HepG2 (cell line): ENCODE measurements around the gene CD2AP. TPM values are rescaled to one million over a fixed set of nuclear protein-coding genes. Genes with fewer than 3 reads are reported as not detected.

ENCODE experiments used
- ATAC-seq: fragments of 200-7000 bp; cut with Tn5 transposase; 3 replicates; pipeline ENCODE4 v1.9.1; 2020; ENCODE audit warnings: mild to moderate bottlenecking, moderate library complexity
- BruUV-seq: library from RNA; stranded (reverse); fragments of 400-500 nt; replicated peaks from 2 replicates; lab custom pipeline; 2021; lab: Mats Ljungman, UMichigan
- CTCF ChIA-PET: fragments of 300-600 bp; formaldehyde crosslinking; extraction: SDS; loops from one replicate; lab custom pipeline; 2021; ENCODE audit warnings: low total read pairs, inconsistent platforms, low intra/inter-chr PET ratio; lab: Yijun Ruan, JAX
- POLR2A ChIA-PET: fragments of 350-600 bp; sonication (Branson Sonifier 250); formaldehyde crosslinking; loops from one replicate; lab custom pipeline; 2020; ENCODE audit warnings: antibody characterized with exemption, inconsistent platforms; lab: Yijun Ruan, JAX
- DNase-seq: peaks from one replicate; pipeline ENCODE4 v3.0.0-alpha.2; 2015; ENCODE audit warnings: low spot score
- FAIRE-seq: peaks from 3 replicates; lab custom pipeline; 2011; peaks lifted over from hg19 to GRCh38; lab: Jason Lieb, UNC
- H2AFZ ChIP-seq: one replicate; pipeline ENCODE4 v1.6.1; 2011; ENCODE audit warnings: low read length, inconsistent platforms
- H3K27ac ChIP-seq: fragments of 300-600 bp; 3 replicates; pipeline ENCODE4 v1.8.0; 2011; ENCODE audit warnings: mixed run types, mild to moderate bottlenecking, mixed read lengths, low read length, inconsistent platforms; ENCODE audit not compliant: insufficient read depth; ENCODE audit errors: extremely low read length
- H3K27me3 ChIP-seq, 2 experiments: fragments of 200-600 bp in 1 of 2; 2 replicates in 1 of 2; 3 replicates in 1 of 2; pipeline versions ENCODE4 v1.6.0 to v1.8.0; 2011; ENCODE audit warnings: low read length in 2 of 2, mild to moderate bottlenecking in 2 of 2, moderate library complexity in 2 of 2, inconsistent platforms in 1 of 2; ENCODE audit not compliant: insufficient read depth in 2 of 2, control insufficient read depth in 1 of 2
- H3K36me3 ChIP-seq, 2 experiments: fragments of 200-600 bp in 1 of 2; replicated peaks in 1 of 2; 2 replicates in 1 of 2; 3 replicates in 1 of 2; pipeline versions ENCODE4 v1.5.1 to v1.8.0; 2011; ENCODE audit warnings: low read length in 2 of 2, inconsistent platforms in 1 of 2; ENCODE audit not compliant: insufficient read depth in 2 of 2, control insufficient read depth in 1 of 2
- H3K4me1 ChIP-seq: 2 replicates; pipeline ENCODE4 v1.5.1; 2012; ENCODE audit warnings: low read length, inconsistent platforms; ENCODE audit not compliant: insufficient read depth
- H3K4me2 ChIP-seq: 2 replicates; pipeline ENCODE4 v1.6.0; 2011; ENCODE audit warnings: low read depth, low read length, inconsistent platforms
- H3K4me3 ChIP-seq, 3 experiments: fragments of 200-600 bp in 1 of 3; sonication (generic), shearing (Covaris generic) in 1 of 3; replicated peaks in 1 of 3; 2 replicates each; pipeline ENCODE4 v1.5.1; 2011 to 2016; ENCODE audit warnings: low read length in 3 of 3, inconsistent platforms in 2 of 3, low read depth in 2 of 3, mild to moderate bottlenecking in 2 of 3, control low read depth in 1 of 3, mixed read lengths in 1 of 3; ENCODE audit not compliant: insufficient read depth in 1 of 3
- H3K79me2 ChIP-seq: one replicate; pipeline ENCODE4 v1.6.1; 2011; ENCODE audit warnings: low read length, inconsistent platforms; ENCODE audit not compliant: insufficient read depth
- H3K9ac ChIP-seq: 2 replicates; pipeline ENCODE4 v1.6.0; 2011; ENCODE audit warnings: mild to moderate bottlenecking, low read depth, low read length, inconsistent platforms; ENCODE audit not compliant: insufficient read depth
- H3K9me3 ChIP-seq: 2 replicates; pipeline ENCODE4 v1.5.1; 2012; ENCODE audit warnings: mild to moderate bottlenecking, low read length
- H4K20me1 ChIP-seq: 2 replicates; pipeline ENCODE4 v1.6.0; 2011; ENCODE audit warnings: inconsistent platforms, mild to moderate bottlenecking, low read length, moderate library complexity; ENCODE audit not compliant: insufficient read depth
- KLF12 ChIP-seq: sonication (generic); formaldehyde crosslinking; IDR thresholded peaks from 2 replicates; pipeline ENCODE4 v1.4.0; 2020; ENCODE audit warnings: missing genetic modification reagents, borderline replicate concordance
- MZF1 ChIP-seq: sonication (generic); formaldehyde crosslinking; IDR thresholded peaks from 2 replicates; pipeline ENCODE4 v1.8.1; 2023; ENCODE audit warnings: mild to moderate bottlenecking, missing genetic modification reagents, borderline replicate concordance
- PAF1 ChIP-seq: IDR thresholded peaks from 2 replicates; pipeline ENCODE4 v1.6.1; 2016; ENCODE audit warnings: missing genetic modification reagents, missing compliant biosample characterization
- PHF21A ChIP-seq: sonication (generic); formaldehyde crosslinking; IDR thresholded peaks from 2 replicates; pipeline ENCODE4 v1.5.0; 2020; ENCODE audit warnings: mild to moderate bottlenecking, missing genetic modification reagents
- SCMH1 ChIP-seq: sonication (generic); formaldehyde crosslinking; IDR thresholded peaks from 2 replicates; pipeline ENCODE4 v1.9.0; 2021; ENCODE audit warnings: missing genetic modification reagents, mild to moderate bottlenecking, borderline replicate concordance
- ZBTB1 ChIP-seq: sonication (generic); formaldehyde crosslinking; IDR thresholded peaks from 2 replicates; pipeline ENCODE4 v1.4.0; 2020; ENCODE audit warnings: missing genetic modification reagents, borderline replicate concordance
- ZNF101 ChIP-seq: sonication (generic); formaldehyde crosslinking; IDR thresholded peaks from 2 replicates; pipeline ENCODE4 v1.4.0; 2020; ENCODE audit warnings: mild to moderate bottlenecking, low read depth, missing genetic modification reagents, borderline replicate concordance
- ZNF121 ChIP-seq: sonication (generic); formaldehyde crosslinking; IDR thresholded peaks from 2 replicates; pipeline ENCODE4 v1.5.0; 2020; ENCODE audit warnings: mild to moderate bottlenecking, missing genetic modification reagents
- ZNF335 ChIP-seq: sonication (generic); formaldehyde crosslinking; IDR thresholded peaks from 2 replicates; pipeline ENCODE4 v1.4.0; 2020; ENCODE audit warnings: missing genetic modification reagents
- ZNF33A ChIP-seq: sonication (generic); formaldehyde crosslinking; IDR thresholded peaks from 2 replicates; pipeline ENCODE4 v1.5.1; 2020; ENCODE audit warnings: missing genetic modification reagents, mild to moderate bottlenecking, moderate library complexity, borderline replicate concordance
- ZNF33B ChIP-seq: sonication (generic); formaldehyde crosslinking; IDR thresholded peaks from 2 replicates; pipeline ENCODE4 v1.5.1; 2020; ENCODE audit warnings: mild to moderate bottlenecking, missing genetic modification reagents
- ZNF720 ChIP-seq: sonication (generic); formaldehyde crosslinking; IDR thresholded peaks from 2 replicates; pipeline ENCODE4 v1.4.0; 2020; ENCODE audit warnings: missing genetic modification reagents
- ZNF737 ChIP-seq: sonication (generic); formaldehyde crosslinking; IDR thresholded peaks from 2 replicates; pipeline ENCODE4 v1.5.0; 2020; ENCODE audit warnings: missing genetic modification reagents, mild to moderate bottlenecking, borderline replicate concordance
- ZSCAN31 ChIP-seq: sonication (generic); formaldehyde crosslinking; IDR thresholded peaks from 2 replicates; pipeline ENCODE4 v1.5.0; 2020; ENCODE audit warnings: low read depth, mild to moderate bottlenecking, missing genetic modification reagents
- ZZZ3 ChIP-seq: sonication (generic); formaldehyde crosslinking; IDR thresholded peaks from 2 replicates; pipeline ENCODE4 v1.4.0; 2020; ENCODE audit warnings: missing genetic modification reagents, mild to moderate bottlenecking, borderline replicate concordance
- WGBS: methylation state at CpG from one replicate; pipeline ENCODE4 v1.1.6; 2017; ENCODE audit warnings: low lambda C conversion rate; 5-methylcytosine and 5-hydroxymethylcytosine counted together
- in situ Hi-C: cut with HindIII; loops from 2 replicates; pipeline ENCODE4 v1.10.0; 2017; ENCODE audit warnings: low pct_unique_long_range_greater_than_20kb; ENCODE audit not compliant: extremely low pct_ligation_motif_present
- intact Hi-C: fragments of 100-400 bp; cut with micrococcal nuclease; formaldehyde crosslinking; loops from one replicate; pipeline ENCODE4 v1.10.0; 2022; ENCODE audit not compliant: unreplicated experiment
- polyA plus RNA-seq, 8 experiments: library from polyadenylated mRNA; depleted of rRNA in 3 of 8; stranded (reverse) in 7 of 8; unstranded in 1 of 8; fragments of >200 nt; fragmentation: Illumina TruSeq in 4 of 8; extraction: Trizol in 4 of 8; gene quantifications; 2 replicates each; pipeline versions ENCODE4 v1.2.1 to v1.2.3, GENCODE V29; 2011 to 2016; ENCODE audit warnings: low read depth in 4 of 8, missing spikeins in 1 of 8, mixed read lengths in 1 of 8; ENCODE audit not compliant: insufficient read depth in 1 of 8
- total RNA-seq, 5 experiments: library from RNA; depleted of rRNA; stranded (reverse); fragments of >200 nt; fragmentation: Illumina TruSeq; extraction: Trizol; gene quantifications; 2 replicates each; pipeline ENCODE4 v1.2.3, GENCODE V29; 2016; ENCODE audit warnings: low read depth in 1 of 5
- TF ChIP-seq, protein P1 (sequence below): sonication (generic); formaldehyde crosslinking; IDR thresholded peaks from 2 replicates; pipeline ENCODE4 v1.5.0; 2020; ENCODE audit warnings: mild to moderate bottlenecking, missing genetic modification reagents, borderline replicate concordance

CD2AP gene
- total and polyA plus RNA-seq, 2 of the 13 experiments (the other 11 are each of a cell fraction or from before 2014, with no cell fraction given), result 8.6 to 31.9 TPM

GRCh38 chr6:47495954-47496545, 18.5 kb downstream of the CD2AP start:
- intact Hi-C loops, result no loop called here
- in situ Hi-C loops, result no loop called here
- H3K27ac ChIP-seq, result no peak overlapping the region
- POLR2A ChIA-PET, result no interaction called here
- no peak overlapping the region for H3K9ac ChIP-seq
- no TSS peak for BruUV-seq
- H3K36me3 ChIP-seq, result no peaks in the 10 kb centered on the region
- ATAC-seq (no peak), FAIRE-seq (no peak), DNase-seq (no peak)
- H4K20me1 ChIP-seq, result peaks cover 40% of the 10 kb centered on the region
- no peak overlapping the region for H3K4me2 ChIP-seq
- 88% methylated on average over 2 of the region's 2 CpGs for WGBS
- H3K4me1 ChIP-seq, result peaks cover 42% of the 10 kb centered on the region
- no peaks in the 10 kb centered on the region for H3K27me3 ChIP-seq
- peaks cover 96% of the 10 kb centered on the region for H3K79me2 ChIP-seq
- no peak overlapping the region for H3K4me3 ChIP-seq
- no peak overlapping the region for H2AFZ ChIP-seq
- CTCF ChIA-PET, result no interaction called here
- TF ChIP-seq, protein P1, sequence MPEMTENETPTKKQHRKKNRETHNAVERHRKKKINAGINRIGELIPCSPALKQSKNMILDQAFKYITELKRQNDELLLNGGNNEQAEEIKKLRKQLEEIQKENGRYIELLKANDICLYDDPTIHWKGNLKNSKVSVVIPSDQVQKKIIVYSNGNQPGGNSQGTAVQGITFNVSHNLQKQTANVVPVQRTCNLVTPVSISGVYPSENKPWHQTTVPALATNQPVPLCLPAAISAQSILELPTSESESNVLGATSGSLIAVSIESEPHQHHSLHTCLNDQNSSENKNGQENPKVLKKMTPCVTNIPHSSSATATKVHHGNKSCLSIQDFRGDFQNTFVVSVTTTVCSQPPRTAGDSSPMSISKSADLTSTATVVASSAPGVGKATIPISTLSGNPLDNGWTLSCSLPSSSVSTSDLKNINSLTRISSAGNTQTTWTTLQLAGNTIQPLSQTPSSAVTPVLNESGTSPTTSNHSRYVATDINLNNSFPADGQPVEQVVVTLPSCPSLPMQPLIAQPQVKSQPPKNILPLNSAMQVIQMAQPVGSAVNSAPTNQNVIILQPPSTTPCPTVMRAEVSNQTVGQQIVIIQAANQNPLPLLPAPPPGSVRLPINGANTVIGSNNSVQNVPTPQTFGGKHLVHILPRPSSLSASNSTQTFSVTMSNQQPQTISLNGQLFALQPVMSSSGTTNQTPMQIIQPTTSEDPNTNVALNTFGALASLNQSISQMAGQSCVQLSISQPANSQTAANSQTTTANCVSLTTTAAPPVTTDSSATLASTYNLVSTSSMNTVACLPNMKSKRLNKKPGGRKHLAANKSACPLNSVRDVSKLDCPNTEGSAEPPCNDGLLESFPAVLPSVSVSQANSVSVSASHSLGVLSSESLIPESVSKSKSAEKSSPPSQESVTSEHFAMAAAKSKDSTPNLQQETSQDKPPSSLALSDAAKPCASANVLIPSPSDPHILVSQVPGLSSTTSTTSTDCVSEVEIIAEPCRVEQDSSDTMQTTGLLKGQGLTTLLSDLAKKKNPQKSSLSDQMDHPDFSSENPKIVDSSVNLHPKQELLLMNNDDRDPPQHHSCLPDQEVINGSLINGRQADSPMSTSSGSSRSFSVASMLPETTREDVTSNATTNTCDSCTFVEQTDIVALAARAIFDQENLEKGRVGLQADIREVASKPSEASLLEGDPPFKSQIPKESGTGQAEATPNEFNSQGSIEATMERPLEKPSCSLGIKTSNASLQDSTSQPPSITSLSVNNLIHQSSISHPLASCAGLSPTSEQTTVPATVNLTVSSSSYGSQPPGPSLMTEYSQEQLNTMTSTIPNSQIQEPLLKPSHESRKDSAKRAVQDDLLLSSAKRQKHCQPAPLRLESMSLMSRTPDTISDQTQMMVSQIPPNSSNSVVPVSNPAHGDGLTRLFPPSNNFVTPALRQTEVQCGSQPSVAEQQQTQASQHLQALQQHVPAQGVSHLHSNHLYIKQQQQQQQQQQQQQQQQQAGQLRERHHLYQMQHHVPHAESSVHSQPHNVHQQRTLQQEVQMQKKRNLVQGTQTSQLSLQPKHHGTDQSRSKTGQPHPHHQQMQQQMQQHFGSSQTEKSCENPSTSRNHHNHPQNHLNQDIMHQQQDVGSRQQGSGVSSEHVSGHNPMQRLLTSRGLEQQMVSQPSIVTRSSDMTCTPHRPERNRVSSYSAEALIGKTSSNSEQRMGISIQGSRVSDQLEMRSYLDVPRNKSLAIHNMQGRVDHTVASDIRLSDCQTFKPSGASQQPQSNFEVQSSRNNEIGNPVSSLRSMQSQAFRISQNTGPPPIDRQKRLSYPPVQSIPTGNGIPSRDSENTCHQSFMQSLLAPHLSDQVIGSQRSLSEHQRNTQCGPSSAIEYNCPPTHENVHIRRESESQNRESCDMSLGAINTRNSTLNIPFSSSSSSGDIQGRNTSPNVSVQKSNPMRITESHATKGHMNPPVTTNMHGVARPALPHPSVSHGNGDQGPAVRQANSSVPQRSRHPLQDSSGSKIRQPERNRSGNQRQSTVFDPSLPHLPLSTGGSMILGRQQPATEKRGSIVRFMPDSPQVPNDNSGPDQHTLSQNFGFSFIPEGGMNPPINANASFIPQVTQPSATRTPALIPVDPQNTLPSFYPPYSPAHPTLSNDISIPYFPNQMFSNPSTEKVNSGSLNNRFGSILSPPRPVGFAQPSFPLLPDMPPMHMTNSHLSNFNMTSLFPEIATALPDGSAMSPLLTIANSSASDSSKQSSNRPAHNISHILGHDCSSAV (CRISPR knock-in tag), result no peak
- TF ChIP-seq SCMH1 (CRISPR knock-in tag) (no peak), PHF21A (CRISPR knock-in tag) (no peak), ZNF335 (CRISPR knock-in tag) (no peak), ZNF101 (CRISPR knock-in tag) (no peak), ZNF33A (CRISPR knock-in tag) (no peak), ZNF33B (CRISPR knock-in tag) (no peak), ZNF121 (CRISPR knock-in tag) (no peak), ZBTB1 (CRISPR knock-in tag) (no peak), ZNF720 (CRISPR knock-in tag) (no peak), PAF1 (no peak), ZNF737 (no peak), ZSCAN31 (no peak), MZF1 (no peak), ZZZ3 (no peak), KLF12 (no peak)
- no peaks in the 10 kb centered on the region for H3K9me3 ChIP-seq
